Cardiac septum (tissue), 1 donor: ENCODE data around the gene VAV2. TPM values are rescaled to one million over a fixed set of nuclear protein-coding genes. Genes with fewer than 3 reads are reported as not detected.

Experiments used
- DNase-seq: peaks from one replicate; pipeline ENCODE4 v3.0.0-alpha.2; 2020; ENCODE audit warnings: low spot score
- intact Hi-C: fragments of 100-400 bp; cut with DNase I; formaldehyde crosslinking; loops from one replicate; pipeline ENCODE4 v1.14.0; 2022
- total RNA-seq: library from RNA; stranded (reverse); fragmentation: NEBNext Ultra II Directional; extraction: Animal tissue kit (Norgen Biotek cat#: 25700); gene quantifications from one replicate; pipeline ENCODE4 v1.2.1, GENCODE V29; 2021
- donor health status: DM: no; HTN: no; CAD: no.

VAV2 gene
- total RNA-seq, 1 donor from 2014 or later, result 8.1 TPM

GRCh38 chr9:133888809-133889491 is 103.2 kb downstream of the VAV2 start:
- no peak for DNase-seq
- intact Hi-C loops, result no loop called here

GRCh38 chr9:133888048-133888808 is 103.9 kb downstream of the VAV2 start:
- no peak for DNase-seq
- intact Hi-C loops, result no loop called here

DNA sequence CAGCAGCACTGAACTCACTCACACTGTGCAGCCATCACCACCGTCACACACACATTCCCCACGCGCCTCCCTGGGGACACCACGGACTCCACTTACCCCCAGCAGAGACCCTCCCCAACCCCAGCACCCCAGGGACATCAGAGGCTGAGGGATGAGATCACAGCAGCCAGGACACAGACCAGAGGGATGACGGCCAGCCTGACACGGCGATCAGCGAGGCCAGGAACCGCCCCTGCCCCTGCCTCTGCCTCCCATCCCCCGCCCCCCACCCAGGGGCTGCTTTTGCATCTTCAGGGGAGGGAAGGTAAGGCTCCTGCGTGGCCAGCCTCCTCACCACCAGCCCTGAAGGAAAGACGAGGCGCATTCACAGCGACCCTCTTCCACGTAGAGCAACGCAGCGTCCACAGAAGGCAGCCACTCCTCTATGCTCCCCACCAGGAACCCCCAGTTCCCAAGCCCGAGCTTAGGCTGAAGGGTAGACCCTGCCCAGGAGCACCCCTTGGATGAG is 104.5 kb downstream of the VAV2 start:
- DNase-seq, result no peak
- intact Hi-C loops, result no loop called here

- intact Hi-C loops, result no loop called here
- no peak for DNase-seq
Measured at GRCh38 chr9:133886563-133887501, 105.3 kb downstream of the VAV2 start.

DNA sequence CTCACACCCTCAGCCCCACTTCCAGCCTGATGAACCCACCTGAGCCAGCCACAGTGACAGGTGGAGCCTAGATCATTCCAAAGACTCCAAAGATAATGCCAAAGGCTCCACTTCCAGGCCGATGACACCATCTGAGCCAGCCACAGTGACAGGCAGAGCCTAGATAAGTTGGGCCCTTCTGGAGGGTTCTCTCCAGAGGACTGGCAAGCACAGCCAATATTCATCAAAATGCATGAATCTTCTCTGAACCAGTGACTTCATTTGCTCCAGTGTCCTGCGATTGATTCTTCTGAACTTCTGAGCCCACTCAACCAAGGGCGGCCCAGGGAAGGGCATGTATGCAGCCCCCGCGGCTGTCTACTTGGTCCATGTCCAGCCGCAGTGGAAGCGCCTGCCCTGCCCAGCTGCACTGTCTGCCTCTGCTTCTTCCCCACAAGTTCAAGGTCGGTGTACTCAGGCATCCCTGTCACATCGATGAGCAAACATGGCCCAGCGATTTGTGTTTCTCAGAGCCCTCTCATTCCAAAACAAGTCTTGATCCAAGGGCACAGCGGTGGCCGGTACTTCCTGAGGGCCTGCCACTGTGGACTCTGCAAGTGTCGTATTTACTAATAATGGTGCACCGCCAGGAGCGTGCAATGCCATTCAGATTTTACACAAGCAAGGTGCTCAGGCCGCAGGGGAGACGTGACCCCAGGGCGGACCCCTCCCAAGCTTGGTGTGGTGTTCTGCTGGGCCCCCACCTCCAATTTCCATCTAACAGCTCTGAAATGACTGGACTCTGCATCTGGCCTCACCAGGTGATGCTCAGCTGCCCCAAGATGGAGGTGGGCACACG is 107.0 kb downstream of the VAV2 start:
- intact Hi-C loops, result no loop called here
- no peak for DNase-seq

- DNase-seq, result no peak
- intact Hi-C loops, result no loop called here
Measured at GRCh38 chr9:133882849-133883755, 109.0 kb downstream of the VAV2 start.

DNA sequence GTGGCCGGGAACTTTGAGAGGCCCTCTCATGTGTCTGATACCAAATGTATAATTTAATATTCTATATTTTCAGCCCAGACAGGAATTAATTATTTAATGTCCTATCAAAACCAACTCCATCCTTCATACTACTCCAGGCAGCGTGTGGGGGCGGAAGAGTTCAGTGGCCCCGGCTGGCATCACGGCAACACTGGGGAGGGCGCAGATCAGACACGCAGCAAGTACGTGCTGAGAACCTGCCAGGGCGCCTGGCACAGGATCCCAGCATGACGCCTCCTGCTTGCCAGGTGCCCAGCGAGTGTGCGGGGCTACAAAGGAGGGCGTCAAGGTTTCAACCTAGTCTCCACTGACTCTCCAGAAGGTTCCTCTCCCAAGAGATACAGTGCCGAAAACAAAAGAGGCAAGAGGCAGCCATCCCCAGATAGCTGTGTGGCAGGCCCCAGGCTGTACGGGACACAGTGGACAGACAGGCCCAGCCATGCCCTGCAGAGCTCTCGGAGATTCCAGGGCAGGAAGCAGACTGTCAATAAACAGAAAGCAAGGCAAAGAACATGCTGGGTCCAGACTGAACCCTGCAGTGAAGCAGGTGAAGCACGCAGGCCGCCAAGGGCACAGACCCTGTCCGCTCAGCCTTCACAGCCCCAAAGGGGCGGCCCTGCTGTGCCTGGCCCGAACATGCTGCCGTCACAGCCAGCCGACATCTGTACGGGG is 110.3 kb downstream of the VAV2 start:
- intact Hi-C loops, result no loop called here
- DNase-seq, result no peak

DNA sequence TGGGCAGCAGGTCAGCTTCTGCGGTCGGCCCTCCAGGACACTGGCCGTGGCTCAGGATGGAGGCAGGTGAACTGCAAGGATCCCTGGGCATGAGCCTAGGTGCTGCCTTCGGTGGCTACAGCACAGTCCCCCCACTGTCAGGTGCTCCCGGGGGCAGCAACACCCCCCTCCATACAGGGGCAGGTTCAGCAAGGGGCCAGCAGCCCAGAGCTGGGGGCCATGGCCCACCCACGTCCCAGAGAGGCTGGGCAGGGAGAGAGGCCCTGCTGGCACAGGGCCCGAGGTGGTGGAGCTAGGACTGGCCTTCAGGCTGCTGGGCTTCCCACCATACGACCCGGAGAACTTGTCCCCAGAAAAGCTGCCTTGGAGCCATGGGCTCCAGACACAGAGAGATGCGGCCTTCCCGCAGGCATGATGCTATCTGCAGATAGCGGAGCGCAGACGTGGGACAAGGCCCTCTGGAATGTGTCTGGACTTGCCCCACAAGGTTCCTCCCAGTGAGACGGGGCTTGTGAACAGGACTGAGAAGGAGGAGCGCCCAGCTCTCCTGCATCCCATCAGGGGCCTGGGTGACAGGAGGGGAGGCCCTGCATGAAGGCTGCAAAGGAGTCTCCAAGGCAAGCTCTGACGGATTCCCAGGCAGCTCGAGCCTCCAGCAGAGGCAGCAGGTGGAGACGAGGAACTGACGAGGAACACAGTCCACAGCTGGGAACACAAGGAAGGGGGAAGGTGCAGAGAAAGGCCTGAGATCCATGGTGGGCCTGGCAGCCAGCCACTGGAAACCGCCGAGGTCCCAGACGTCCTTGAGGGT is 111.1 kb downstream of the VAV2 start:
- no peak for DNase-seq
- intact Hi-C loops, result no loop called here

GRCh38 chr9:133880136-133880535 is 112.0 kb downstream of the VAV2 start:
- DNase-seq, result no peak
- intact Hi-C loops, result no loop called here

- no peak for DNase-seq
- intact Hi-C loops, result no loop called here
Measured at GRCh38 chr9:133879615-133880014, 112.5 kb downstream of the VAV2 start.

- intact Hi-C loops, result no loop called here
- no peak for DNase-seq
Measured at GRCh38 chr9:133878402-133878801, 113.7 kb downstream of the VAV2 start.

DNA sequence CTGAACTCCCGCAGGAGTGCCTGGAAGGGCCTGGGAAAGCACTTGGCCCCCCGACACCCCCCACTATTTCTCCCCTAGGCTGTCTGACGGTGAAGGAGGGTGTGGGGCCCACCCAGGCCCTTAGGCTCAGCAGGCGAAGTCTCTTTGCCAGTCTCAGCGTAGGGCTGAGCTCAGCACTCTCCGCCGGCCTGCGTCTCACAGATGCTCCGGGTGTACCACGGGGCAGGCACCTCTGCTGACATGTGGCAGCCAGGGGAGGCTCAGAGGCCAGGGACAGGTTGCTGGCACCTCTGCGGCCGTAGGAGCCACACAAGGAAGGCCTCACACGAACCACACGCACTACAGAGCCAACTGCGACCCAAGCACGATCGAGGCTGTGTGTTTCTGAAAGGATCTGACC is 114.2 kb downstream of the VAV2 start:
- intact Hi-C loops, result no loop called here
- DNase-seq, result no peak

DNA sequence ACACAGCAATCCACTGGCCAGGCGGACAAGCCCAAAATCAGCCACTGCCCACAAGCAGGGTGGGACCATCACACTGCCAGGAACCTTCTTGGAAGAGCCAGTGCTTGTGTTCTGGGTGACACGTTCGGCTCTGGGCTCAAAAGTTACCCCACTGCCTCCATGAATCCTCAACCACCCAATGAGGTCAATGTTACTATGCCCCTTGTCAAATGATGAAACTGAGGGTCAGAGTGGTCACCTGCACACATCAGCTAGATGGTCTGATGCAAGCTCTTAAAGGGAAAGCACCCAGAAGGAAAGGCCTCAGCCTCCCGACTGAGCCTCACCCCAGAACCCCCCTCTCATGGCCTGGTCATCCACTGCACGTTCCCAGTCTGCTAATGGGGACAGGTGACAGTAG is 114.8 kb downstream of the VAV2 start:
- intact Hi-C loops, result no loop called here
- DNase-seq, result no peak

- intact Hi-C loops, result no loop called here
Measured at GRCh38 chr9:133876836-133877235, 115.3 kb downstream of the VAV2 start.

GRCh38 chr9:133876144-133876543 is 116.0 kb downstream of the VAV2 start:
- no peak for DNase-seq
- intact Hi-C loops, result no loop called here

More at GRCh38 chr9:133876836-133877235, 115.3 kb downstream of the VAV2 start:
- DNase-seq, result no peak

- no peak for DNase-seq
- intact Hi-C loops, result no loop called here
Measured at GRCh38 chr9:133875131-133875530, 117.0 kb downstream of the VAV2 start.

DNA sequence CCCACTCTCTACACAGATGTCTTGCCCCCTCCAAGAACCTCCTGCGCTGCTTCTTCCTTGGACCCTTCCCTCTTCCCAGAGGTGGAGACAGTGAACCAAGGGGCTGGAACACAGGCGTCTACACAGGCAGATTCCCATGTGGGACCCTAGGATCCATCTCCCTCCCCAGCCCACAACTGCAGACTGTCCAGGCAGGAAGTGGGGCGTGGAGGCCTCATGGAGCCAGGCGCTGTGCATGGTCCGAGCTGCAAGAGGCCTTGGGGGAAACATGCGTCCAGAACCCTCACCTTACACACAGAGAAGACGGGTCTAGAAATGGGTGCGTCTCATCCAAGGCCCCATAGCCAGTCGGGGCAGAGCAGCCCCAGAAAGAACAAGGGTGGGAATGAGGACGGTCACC is 117.5 kb downstream of the VAV2 start:
- DNase-seq, result no peak
- intact Hi-C loops, result no loop called here
